Type B pancreatic cell (in vitro differentiated cells): ENCODE measurements around the gene TRA2B. TPM values are rescaled to one million over a fixed set of nuclear protein-coding genes. Genes with fewer than 3 reads are reported as not detected.

Experiments
- DNase-seq: peaks from one replicate; pipeline ENCODE4 v3.0.0; 2021; ENCODE audit warnings: mixed read lengths; ENCODE audit not compliant: unreplicated experiment; ENCODE audit errors: extremely low spot score
- H3K27ac Mint-ChIP-seq: 2 replicates; pipeline ENCODE4 v1.8.0; 2021; ENCODE audit warnings: mild to moderate bottlenecking, mixed read lengths
- H3K27me3 Mint-ChIP-seq: 2 replicates; pipeline ENCODE4 v1.8.0; 2021; ENCODE audit warnings: mixed read lengths
- H3K36me3 Mint-ChIP-seq: 2 replicates; pipeline ENCODE4 v1.8.0; 2021; ENCODE audit warnings: mixed read lengths
- H3K4me1 Mint-ChIP-seq: one replicate; pipeline ENCODE4 v1.8.0; 2021; ENCODE audit warnings: mixed read lengths; ENCODE audit not compliant: unreplicated experiment
- H3K4me3 Mint-ChIP-seq: 2 replicates; pipeline ENCODE4 v1.8.0; 2021; ENCODE audit warnings: mild to moderate bottlenecking, mixed read lengths
- H3K9me3 Mint-ChIP-seq: 2 replicates; pipeline ENCODE4 v1.8.0; 2021; ENCODE audit warnings: mixed read lengths
- total RNA-seq: library from RNA; stranded (reverse); gene quantifications from 2 replicates; pipeline ENCODE4 v1.2.1, GENCODE V29; 2021; ENCODE audit warnings: low replicate concordance
- TF ChIP-seq, protein P1 (sequence below): fragments of 200-600 bp; sonication (generic); conservative IDR thresholded peaks from 2 replicates; pipeline ENCODE4 v1.5.0; 2021; ENCODE audit warnings: antibody characterized with exemption, mild to moderate bottlenecking

Gene TRA2B
- total RNA-seq, 1 donor from 2014 or later = 205 TPM

DNA sequence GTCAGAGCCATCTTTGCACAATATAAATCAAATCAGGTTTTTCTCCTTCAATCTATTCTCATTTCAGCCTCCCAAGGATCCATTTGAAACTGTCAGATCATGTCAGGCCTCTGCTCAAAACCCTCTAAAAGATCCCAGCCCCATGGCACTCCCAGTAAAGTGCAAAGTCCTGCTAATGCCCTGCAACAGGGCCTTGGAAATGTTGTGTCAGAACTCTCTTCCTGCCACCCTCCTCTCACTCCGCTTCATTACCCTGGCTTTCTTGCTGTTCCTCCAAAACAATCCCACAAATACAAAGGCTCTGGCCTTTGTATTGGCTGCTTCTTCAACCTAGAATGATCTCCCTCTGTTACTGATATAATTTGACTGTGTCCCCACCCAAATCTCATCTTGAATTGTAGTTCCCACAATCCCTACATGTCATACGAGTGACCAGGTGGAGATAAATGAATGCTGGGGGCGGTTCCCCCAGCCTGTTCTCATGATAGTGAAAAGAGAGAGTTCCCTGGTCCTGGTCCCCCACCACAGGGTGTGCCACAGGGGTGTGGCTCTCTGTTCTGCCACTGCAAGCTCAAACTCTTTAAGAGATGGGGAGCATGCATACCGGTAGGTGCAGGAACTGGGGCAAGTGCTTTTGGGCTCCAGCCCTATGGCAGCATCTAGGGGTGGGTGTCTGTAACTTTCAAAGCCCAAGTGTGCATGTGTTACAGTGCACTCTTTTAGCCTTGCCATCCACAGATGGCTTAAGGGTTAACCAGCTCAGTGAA, 22.9 kb upstream of the TRA2B start:
- no peak overlapping the region for H3K4me3 Mint-ChIP-seq
- no peaks in the 10 kb centered on the region for H3K9me3 Mint-ChIP-seq
- H3K36me3 Mint-ChIP-seq = no peaks in the 10 kb centered on the region
- no peaks in the 10 kb centered on the region for H3K27me3 Mint-ChIP-seq
- H3K4me1 Mint-ChIP-seq = no peaks in the 10 kb centered on the region
- TF ChIP-seq, protein P1, sequence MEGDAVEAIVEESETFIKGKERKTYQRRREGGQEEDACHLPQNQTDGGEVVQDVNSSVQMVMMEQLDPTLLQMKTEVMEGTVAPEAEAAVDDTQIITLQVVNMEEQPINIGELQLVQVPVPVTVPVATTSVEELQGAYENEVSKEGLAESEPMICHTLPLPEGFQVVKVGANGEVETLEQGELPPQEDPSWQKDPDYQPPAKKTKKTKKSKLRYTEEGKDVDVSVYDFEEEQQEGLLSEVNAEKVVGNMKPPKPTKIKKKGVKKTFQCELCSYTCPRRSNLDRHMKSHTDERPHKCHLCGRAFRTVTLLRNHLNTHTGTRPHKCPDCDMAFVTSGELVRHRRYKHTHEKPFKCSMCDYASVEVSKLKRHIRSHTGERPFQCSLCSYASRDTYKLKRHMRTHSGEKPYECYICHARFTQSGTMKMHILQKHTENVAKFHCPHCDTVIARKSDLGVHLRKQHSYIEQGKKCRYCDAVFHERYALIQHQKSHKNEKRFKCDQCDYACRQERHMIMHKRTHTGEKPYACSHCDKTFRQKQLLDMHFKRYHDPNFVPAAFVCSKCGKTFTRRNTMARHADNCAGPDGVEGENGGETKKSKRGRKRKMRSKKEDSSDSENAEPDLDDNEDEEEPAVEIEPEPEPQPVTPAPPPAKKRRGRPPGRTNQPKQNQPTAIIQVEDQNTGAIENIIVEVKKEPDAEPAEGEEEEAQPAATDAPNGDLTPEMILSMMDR = no peak
- no peak overlapping the region for H3K27ac Mint-ChIP-seq
- DNase-seq = no peak

DNA sequence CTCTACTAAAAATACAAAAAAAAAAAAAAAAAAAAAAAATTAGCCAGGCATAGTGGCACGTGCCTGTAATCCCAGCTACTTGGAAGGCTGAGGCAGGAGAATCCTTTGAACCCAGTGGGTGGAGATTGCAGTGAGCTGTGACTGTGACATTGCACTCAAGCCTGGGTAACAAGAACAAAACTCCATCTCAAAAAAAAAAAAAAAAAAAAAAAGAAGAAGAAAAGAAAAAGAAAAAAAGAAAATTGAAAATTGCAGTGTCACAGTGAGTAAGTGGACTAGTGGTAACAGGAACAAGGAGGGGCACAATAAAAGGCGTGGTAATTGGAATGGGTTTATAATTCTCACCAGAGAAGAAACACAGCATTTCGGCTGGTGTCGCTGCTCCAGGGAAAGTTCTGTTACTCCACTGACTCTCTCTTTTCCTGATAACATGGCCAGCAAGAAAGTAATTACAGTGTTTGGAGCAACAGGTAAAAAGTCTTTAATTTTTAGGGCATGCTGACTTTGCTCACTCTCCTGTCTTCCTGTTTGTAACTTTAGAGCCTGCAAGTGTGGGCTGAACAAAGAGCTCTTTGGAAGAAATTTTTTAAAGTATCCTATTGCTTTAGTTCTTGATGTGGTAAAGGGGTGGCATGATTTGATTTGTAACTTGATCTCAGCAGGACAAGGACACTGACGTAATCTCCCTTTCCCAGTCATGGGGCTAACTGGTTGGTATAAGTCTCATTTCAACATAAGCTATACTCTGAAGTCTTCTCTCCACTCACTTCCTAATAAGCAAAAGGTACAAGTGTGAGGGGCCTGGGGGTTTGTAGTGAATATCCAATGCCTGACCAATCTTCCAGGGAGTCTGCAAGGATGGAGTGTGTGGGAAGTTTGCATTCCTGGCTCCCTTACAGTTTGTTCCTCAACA, 22.1 kb upstream of the TRA2B start:
- Mint-ChIP-seq H3K27ac (no peak overlapping the region), H3K4me1 (no peaks in the 10 kb centered on the region), H3K36me3 (no peaks in the 10 kb centered on the region), H3K4me3 (no peak overlapping the region), H3K27me3 (no peaks in the 10 kb centered on the region), H3K9me3 (no peaks in the 10 kb centered on the region)
- TF ChIP-seq, protein P1 = no peak
- no peak for DNase-seq

DNA sequence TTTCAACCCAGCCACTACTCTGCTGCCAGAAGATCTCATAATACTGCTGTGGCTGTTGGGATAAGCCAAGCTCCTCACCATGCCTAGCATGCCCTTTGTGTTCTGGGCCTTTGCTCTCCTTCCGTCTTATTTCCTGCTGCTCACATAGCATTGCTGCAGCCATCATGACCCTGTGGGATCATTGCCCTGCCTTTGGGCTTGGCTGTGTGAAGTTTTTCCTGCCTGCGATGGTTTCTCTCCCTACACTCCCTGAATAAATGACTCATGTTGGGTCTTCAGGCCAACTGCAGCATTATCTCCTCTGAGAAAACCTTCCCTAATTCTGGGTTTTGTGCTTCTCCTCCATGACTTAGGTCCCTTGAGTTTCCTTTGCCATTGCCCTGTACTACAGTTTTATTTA, 20.8 kb upstream of the TRA2B start:
- Mint-ChIP-seq H3K4me1 (no peaks in the 10 kb centered on the region), H3K27me3 (no peaks in the 10 kb centered on the region), H3K36me3 (no peaks in the 10 kb centered on the region), H3K4me3 (no peak overlapping the region), H3K9me3 (no peaks in the 10 kb centered on the region), H3K27ac (peak overlapping the region; percentile 58)
- TF ChIP-seq, protein P1 = no peak
- no peak for DNase-seq

DNA sequence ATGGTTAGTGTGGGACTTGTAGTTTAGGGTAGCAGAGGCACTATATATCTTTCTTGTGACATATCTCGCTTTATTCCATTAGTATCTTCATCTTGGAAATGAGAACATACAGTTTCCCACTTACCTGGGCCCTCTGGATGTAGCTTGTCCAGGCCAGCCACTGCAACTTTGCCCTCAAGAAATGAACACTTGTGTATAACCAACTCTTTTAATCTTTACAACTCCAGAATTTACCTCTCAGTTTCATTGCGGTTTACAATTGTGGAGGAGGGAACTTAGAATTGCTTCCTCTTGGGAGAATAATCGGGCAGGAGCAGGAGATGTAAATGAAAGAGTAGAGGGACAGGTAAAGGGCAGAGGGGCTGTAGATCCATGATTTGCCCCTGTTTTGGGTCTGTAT, 18.4 kb upstream of the TRA2B start:
- Mint-ChIP-seq H3K27ac (peak overlapping the region; percentile 29), H3K9me3 (no peaks in the 10 kb centered on the region), H3K4me1 (no peaks in the 10 kb centered on the region), H3K36me3 (no peaks in the 10 kb centered on the region), H3K27me3 (no peaks in the 10 kb centered on the region), H3K4me3 (no peak overlapping the region)
- peak; percentile 8 for DNase-seq
- TF ChIP-seq, protein P1 = no peak

DNA sequence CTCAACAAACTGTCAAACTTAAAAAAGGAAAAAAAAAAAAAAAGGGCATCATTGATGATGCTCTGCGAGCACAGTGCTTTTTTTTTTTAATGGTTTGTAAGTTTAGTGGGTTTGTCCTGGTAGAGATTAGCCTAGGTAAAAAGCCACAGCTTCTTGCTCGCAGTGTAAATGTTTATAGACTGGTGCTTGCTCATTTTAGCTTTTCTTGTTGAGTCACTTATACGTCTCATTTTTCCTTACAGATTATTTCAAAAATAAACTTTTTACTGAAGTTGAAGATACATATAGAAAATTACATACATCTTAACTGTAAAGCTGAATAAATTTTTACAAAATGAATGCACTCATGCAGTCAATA, 16.5 kb upstream of the TRA2B start:
- Mint-ChIP-seq H3K9me3 (peaks cover 4% of the 10 kb centered on the region), H3K27me3 (peaks cover 4% of the 10 kb centered on the region), H3K36me3 (peaks cover 4% of the 10 kb centered on the region), H3K4me3 (no peak overlapping the region), H3K27ac (no peak overlapping the region), H3K4me1 (no peaks in the 10 kb centered on the region)
- DNase-seq = no peak
- TF ChIP-seq, protein P1 = no peak
